OCI-LY7 (cell line): ENCODE data around the gene PTTG2. TPM values are rescaled to one million over a fixed set of nuclear protein-coding genes. Genes with fewer than 3 reads are reported as not detected.

Source experiments
- BruUV-seq: library from RNA; stranded (reverse); fragments of 400-500 nt; replicated peaks from 2 replicates; lab custom pipeline; 2021; lab: Mats Ljungman, UMichigan
- CTCF ChIA-PET: fragments of 300-600 bp; sonication (Branson Sonifier 250); formaldehyde crosslinking; loops from one replicate; lab custom pipeline; 2022; ENCODE audit warnings: antibody characterized with exemption; ENCODE audit not compliant: unreplicated experiment; lab: Charles Lee
- POLR2A ChIA-PET: fragments of 300-600 bp; sonication (Branson Sonifier 250); formaldehyde crosslinking; loops from one replicate; lab custom pipeline; 2022; ENCODE audit warnings: antibody characterized with exemption; lab: Charles Lee
- DNase-seq: peaks from one replicate; pipeline ENCODE4 v3.0.0-alpha.2; 2015; ENCODE audit warnings: low spot score
- H2AFZ ChIP-seq: fragments of 200-600 bp; sonication (generic), shearing (Covaris generic); 2 replicates; pipeline ENCODE4 v1.6.1; 2014; ENCODE audit warnings: mild to moderate bottlenecking, antibody characterized with exemption, low read length, moderate library complexity
- H3K27ac ChIP-seq: fragments of 200-600 bp; sonication (generic); 2 replicates; pipeline ENCODE4 v1.5.1; 2014; ENCODE audit warnings: mixed run types, low read depth, mild to moderate bottlenecking, moderate library complexity, low read length, inconsistent platforms; ENCODE audit not compliant: poor library complexity, severe bottlenecking
- H3K36me3 ChIP-seq: fragments of 200-600 bp; sonication (generic); 2 replicates; pipeline ENCODE4 v1.6.1; 2014; ENCODE audit warnings: mild to moderate bottlenecking, antibody characterized with exemption, low read length, moderate library complexity, mixed read lengths; ENCODE audit not compliant: insufficient read depth
- H3K4me1 ChIP-seq: fragments of 200-600 bp; sonication (generic); 2 replicates; pipeline ENCODE4 v1.5.1; 2014; ENCODE audit warnings: mild to moderate bottlenecking, low read length; ENCODE audit not compliant: insufficient read depth, poor library complexity, severe bottlenecking
- H3K4me2 ChIP-seq: fragments of 200-600 bp; sonication (generic); 2 replicates; pipeline ENCODE4 v1.6.1; 2014; ENCODE audit warnings: mild to moderate bottlenecking, low read length
- H3K4me3 ChIP-seq: fragments of 200-600 bp; sonication (generic); 2 replicates; pipeline ENCODE4 v1.5.1; 2014; ENCODE audit warnings: mild to moderate bottlenecking, low read depth, low read length; ENCODE audit not compliant: poor library complexity, severe bottlenecking
- H3K79me2 ChIP-seq: fragments of 200-600 bp; sonication (generic); 2 replicates; pipeline ENCODE4 v1.6.1; 2016; ENCODE audit warnings: low read depth, mild to moderate bottlenecking, low read length, moderate library complexity, mixed read lengths; ENCODE audit not compliant: insufficient read depth
- H3K9me2 ChIP-seq: fragments of 200-600 bp; sonication (generic); 2 replicates; pipeline ENCODE4 v1.6.1; 2016; ENCODE audit warnings: mild to moderate bottlenecking, low read length, mixed read lengths; ENCODE audit not compliant: insufficient read depth
- H3K9me3 ChIP-seq: fragments of 200-600 bp; sonication (generic); 2 replicates; pipeline ENCODE4 v1.6.1; 2014; ENCODE audit warnings: mild to moderate bottlenecking, mixed run types, low read length, mixed read lengths
- H4K20me1 ChIP-seq: fragments of 200-600 bp; sonication (generic); 2 replicates; pipeline ENCODE4 v1.6.1; 2014; ENCODE audit warnings: mild to moderate bottlenecking, antibody characterized with exemption, low read length, moderate library complexity, mixed read lengths; ENCODE audit not compliant: insufficient read depth
- CTCF ChIP-seq: fragments of 200-600 bp; sonication (generic); conservative IDR thresholded peaks from 2 replicates; pipeline ENCODE4 v1.5.1; 2014; ENCODE audit warnings: mild to moderate bottlenecking, antibody characterized with exemption, low read length, moderate library complexity, mixed read lengths
- EZH2phosphoT487 ChIP-seq: fragments of 200-600 bp; sonication (generic); IDR thresholded peaks from 2 replicates; pipeline ENCODE4 v1.6.1; 2018; ENCODE audit warnings: low read depth, borderline replicate concordance, mild to moderate bottlenecking, mixed run types, antibody characterized with exemption, low read length, moderate library complexity, mixed read lengths
- intact Hi-C: fragments of 100-400 bp; cut with micrococcal nuclease; formaldehyde crosslinking; loops from one replicate; pipeline ENCODE4 v1.10.0; 2022; ENCODE audit not compliant: unreplicated experiment
- total RNA-seq, 2 experiments: library from RNA; depleted of rRNA in 1 of 2; stranded (reverse); fragments of >200 nt in 1 of 2; shearing (Covaris generic) in 1 of 2; gene quantifications; 2 replicates each; pipeline ENCODE4 v1.2.3, GENCODE V29; 2014 to 2022

Gene PTTG2
- total RNA-seq, 2 experiments from 2014 or later = 1.0 to 2.0 TPM

DNA sequence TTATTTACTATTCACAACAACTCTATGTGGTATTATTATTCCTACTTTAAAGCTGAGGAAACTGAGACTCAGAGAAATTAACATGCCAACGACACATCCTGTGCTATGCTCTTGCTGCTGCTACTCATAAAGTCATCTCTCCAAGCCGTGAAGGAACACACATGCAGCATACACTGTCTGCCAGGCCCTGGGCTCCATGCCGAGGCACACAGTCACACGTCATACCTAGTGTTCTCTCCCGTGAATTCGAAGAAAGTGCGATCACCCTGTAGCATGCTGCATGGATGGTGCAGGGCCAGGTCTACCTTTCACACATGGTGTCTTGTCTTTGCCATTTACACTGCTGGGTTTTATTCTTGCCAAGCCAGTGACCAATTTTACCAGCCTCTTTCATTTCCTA lies 35.3 kb upstream of the PTTG2 start:
- intact Hi-C loops = no loop called here
- Histone ChIP-seq H3K4me1 (no peaks in the 10 kb centered on the region), H2AFZ (no peak overlapping the region), H3K4me2 (no peak overlapping the region), H3K9me3 (no peaks in the 10 kb centered on the region), H3K79me2 (no peaks in the 10 kb centered on the region), H4K20me1 (no peaks in the 10 kb centered on the region; the same call in 1 of the 2 replicates), H3K4me3 (no peak overlapping the region), H3K27ac (no peak overlapping the region), H3K36me3 (no peaks in the 10 kb centered on the region), H3K9me2 (no peaks in the 10 kb centered on the region)
- BruUV-seq = no TSS peak
- DNase-seq = no peak
- TF ChIP-seq CTCF = no peak
- TF ChIP-seq EZH2phosphoT487 = no peak
- ChIA-PET POLR2A (no interaction called here), CTCF (no interaction called here)

DNA sequence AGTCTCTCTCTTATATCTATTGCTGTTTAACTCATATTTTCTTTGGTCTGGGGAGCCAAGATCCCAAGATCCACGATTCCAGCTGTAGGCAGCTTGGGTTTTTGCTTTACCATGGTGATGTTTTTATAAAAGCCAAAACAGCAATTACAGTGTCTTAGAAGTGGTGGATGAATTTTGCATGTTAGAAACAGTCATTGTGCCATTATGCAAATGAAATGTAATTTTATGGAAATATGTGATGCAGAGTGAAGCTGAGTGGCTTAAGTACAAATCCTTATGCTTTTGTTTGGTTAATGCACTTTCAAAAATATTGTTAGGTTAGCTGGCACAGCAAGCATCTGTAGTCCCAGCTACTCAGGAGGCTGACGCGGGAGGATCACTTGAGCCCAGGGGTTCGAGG lies 32.8 kb upstream of the PTTG2 start:
- H3K4me3 ChIP-seq = no peak overlapping the region
- H4K20me1 ChIP-seq = no peaks in the 10 kb centered on the region; the same call in 1 of the 2 replicates
- H3K27ac ChIP-seq = no peak overlapping the region
- TF ChIP-seq CTCF (no peak), EZH2phosphoT487 (no peak)
- H3K9me2 ChIP-seq = no peaks in the 10 kb centered on the region
- intact Hi-C loops = no loop called here
- no peaks in the 10 kb centered on the region for H3K79me2 ChIP-seq
- no peak for DNase-seq
- no peak overlapping the region for H3K4me2 ChIP-seq
- H3K36me3 ChIP-seq = 0 out of 2 replicates have a peak, but pooled peaks cover 5% of the 10 kb centered on the region
- no peaks in the 10 kb centered on the region for H3K4me1 ChIP-seq
- ChIA-PET POLR2A (interaction anchor here (0.9 to 1.2 kb wide), 5 partner anchors 10 to 53 kb away, joined by 3 to 5 read pairs (median 4); no protein-coding TSS in a partner anchor), CTCF (no interaction called here)
- H3K9me3 ChIP-seq = no peaks in the 10 kb centered on the region
- no peak overlapping the region for H2AFZ ChIP-seq
- BruUV-seq = no TSS peak
